GM12872 (cell line): ENCODE data around the gene RAET1G.

Experiments used
- TF ChIP-seq, protein P1 (sequence below): IDR thresholded peaks from 3 replicates; pipeline ENCODE4 v1.5.1; 2011; ENCODE audit warnings: low read depth, mild to moderate bottlenecking, low read length, moderate library complexity; ENCODE audit not compliant: insufficient read depth

RAET1G gene

DNA sequence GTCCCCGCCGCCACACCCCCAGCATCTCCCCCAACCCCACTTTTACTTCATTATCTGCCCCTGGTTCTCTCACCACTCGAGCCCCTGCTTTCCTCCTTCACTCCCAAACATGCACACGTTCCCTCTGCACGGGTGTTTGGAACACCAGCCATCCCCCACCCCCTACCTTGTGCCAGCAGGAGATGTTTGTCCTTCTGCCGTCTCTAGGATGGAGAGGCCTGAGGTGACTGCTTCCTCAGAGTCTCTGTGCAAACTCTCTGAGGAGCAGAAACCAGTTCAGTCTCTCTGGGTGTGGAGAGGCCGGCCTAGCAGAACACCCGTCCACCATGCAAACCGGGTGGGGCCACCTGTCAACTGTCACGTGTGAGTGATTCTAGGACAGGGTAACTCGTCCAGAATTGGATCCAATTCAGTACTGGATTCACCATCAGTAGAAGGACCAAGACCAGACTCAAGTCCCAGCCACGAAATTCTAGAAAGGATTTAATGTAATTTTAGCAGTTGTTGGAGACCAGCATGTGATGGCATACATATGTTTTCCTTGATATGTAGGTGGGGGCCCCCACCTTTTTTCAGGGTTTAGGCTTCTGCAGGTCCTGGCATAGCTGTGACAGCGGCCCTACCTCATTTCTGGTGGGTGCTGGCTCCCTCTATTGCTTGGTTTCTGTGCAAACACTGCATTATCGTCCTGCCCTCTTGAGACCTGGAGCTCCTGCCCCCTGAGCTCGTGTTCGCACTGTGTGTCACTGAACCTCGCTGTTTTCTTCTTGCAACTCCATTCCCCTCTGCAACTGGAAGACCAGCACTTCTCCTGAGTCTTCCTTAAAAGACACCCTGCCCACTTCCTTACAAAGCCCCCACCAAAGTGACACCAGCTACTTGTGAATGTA is 24.8 kb downstream of the RAET1G start, which contains the start of gene RAET1E:
TSS of gene RAET1E (minus strand) at position 259 of the 890 bp plus-strand sequence. CDS start 7,212 bp downstream, outside the sequence.
- TF ChIP-seq, protein P1, sequence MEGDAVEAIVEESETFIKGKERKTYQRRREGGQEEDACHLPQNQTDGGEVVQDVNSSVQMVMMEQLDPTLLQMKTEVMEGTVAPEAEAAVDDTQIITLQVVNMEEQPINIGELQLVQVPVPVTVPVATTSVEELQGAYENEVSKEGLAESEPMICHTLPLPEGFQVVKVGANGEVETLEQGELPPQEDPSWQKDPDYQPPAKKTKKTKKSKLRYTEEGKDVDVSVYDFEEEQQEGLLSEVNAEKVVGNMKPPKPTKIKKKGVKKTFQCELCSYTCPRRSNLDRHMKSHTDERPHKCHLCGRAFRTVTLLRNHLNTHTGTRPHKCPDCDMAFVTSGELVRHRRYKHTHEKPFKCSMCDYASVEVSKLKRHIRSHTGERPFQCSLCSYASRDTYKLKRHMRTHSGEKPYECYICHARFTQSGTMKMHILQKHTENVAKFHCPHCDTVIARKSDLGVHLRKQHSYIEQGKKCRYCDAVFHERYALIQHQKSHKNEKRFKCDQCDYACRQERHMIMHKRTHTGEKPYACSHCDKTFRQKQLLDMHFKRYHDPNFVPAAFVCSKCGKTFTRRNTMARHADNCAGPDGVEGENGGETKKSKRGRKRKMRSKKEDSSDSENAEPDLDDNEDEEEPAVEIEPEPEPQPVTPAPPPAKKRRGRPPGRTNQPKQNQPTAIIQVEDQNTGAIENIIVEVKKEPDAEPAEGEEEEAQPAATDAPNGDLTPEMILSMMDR = no peak

DNA sequence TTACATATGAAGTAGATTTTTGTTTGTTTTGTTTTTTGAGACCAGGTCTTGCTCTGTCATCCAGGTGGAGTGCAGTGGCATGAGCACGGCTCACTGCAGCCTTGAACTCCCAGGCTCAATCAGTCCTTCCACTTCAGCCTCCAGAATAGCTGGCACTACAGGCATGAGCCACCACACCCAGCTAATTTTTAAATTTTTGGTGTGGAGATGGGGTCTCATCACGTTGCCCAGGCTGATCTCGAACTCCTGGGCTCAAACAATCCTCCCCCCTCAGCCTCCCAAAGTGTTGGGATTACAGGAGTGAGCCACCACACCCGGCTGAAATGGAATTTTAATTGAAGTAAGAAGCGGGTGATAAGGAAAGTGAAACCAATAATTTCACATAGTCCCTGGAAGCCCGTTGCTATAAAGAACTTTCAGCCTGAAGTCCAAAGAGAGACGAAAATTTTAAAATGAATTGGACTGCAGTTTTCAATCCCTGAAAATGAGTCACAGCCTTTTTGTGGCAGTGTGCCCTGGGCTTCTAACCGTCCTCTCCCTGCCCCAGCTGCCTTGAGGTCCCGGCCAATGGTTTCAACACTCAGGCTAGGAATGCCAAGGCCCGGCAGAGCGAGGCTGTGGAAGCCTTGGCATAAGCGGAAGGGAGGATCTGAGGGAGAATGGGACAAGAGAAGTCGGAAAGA is 25.8 kb downstream of the RAET1G start:
- TF ChIP-seq, protein P1 = no peak

DNA sequence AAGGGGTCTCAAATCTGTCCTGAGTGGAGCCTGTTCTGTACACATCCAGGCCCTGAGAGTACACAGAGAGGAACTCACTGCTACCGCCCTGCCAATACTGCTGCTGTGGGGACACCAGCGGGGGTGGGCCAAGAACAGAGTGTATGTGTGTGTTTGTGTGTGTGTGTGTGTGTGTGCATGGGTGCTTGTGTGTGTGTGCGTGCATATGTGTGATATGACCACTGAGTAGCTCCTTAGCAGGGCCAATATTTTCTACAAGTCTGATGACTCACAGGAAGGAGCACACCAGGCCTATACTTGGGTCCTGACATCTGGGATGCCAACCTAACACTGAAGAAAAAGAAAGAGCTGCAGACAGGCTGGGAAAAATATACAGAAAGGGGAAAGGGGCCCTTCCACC is 26.4 kb downstream of the RAET1G start:
- TF ChIP-seq, protein P1 = no peak

DNA sequence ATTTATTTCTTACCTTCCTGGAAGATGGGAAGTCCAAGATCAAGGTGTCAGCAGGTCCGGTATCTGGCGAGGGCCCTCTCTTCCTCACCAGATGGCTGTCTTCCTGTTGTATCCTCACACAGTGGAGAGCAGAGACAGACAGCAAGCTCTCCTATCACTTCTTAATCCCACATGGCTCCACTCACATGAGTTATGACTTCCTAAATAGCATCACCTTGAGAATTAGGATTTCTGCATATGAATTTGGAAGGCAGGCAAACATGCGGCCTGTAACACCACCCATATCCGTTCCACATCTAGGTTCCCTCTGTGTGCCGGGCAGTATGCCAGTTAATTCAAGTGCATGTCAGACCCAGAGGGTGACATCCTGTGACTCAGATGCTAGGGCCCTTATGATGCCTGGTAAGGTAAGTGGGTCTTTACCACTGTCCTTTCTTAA is 27.1 kb downstream of the RAET1G start:
- TF ChIP-seq, protein P1 = no peak

DNA sequence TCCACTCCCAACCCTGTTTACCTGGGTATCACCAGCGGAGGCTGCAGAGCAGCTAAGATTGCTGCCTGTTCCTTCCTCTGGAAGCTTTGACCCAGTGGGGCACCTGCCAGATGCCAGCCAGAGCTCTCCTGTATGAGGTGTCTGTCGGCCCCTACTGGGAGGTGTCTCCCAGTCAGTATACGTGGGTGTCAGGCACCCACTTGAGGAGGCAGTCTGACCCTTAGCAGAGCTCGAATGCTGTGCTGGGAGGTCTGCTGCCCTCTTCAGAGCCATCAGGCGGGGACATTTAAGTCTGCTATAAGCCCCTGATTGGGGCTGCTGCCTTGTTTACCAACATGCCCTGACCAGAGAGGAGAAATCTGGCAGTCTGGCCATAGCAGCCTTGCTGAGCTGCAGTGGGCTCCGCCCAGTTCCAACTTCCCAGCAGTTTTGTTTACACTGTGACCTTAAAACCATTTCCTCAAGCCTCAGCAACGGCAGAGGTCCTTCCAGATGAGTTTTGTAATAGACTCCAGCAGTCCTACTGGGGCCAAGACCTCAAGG is 27.8 kb downstream of the RAET1G start:
- TF ChIP-seq, protein P1 = no peak

DNA sequence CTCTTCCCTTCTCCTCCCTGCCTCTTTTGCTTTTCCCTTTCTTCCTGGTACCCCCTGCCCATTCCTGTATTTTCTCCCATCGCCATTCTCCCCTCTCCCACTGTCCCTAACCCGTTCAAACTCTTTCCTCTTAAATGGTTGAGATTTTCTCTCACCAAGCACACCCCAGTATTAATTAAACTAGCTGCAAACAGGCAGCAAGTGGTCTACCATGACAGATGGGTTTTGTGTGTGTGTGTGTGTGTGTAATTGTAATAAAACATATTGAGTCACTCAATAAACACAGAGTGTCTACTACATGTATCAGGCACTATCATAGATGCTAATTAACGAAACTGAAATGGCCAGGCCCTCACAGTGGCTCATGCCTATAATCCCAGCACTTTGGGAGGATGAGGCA is 31.7 kb downstream of the RAET1G start:
- TF ChIP-seq, protein P1 = no peak

DNA sequence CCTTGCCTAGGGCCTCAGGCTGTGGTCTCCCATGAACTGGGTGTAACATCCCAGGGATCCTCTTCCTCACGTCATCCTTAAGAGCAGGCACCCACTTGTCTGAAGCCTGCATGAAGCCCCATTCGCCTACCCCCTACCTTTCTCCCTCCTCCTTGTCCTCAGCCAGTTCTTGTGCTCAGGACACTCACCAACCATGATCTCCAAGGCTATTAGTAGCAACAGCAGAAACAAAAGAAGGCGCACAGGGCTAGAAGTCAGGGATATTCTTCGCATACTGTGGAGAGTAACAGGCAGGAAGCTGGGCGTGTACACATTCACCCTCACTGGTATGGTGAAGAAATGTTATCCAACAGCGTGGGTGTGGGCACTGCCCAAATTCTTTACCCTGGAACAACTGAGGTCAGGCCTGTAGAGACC is 32.3 kb downstream of the RAET1G start:
- TF ChIP-seq, protein P1 = no peak
